HG02759 (cell line): Measurements from ENCODE around the gene NADSYN1.

ENCODE experiments used
- ATAC-seq: cut with Tn5 transposase; IDR thresholded peaks from one replicate; pipeline ENCODE4 v1.9.1; 2021; ENCODE audit warnings: mild to moderate bottlenecking, moderate library complexity; ENCODE audit not compliant: unreplicated experiment

NADSYN1 gene

DNA sequence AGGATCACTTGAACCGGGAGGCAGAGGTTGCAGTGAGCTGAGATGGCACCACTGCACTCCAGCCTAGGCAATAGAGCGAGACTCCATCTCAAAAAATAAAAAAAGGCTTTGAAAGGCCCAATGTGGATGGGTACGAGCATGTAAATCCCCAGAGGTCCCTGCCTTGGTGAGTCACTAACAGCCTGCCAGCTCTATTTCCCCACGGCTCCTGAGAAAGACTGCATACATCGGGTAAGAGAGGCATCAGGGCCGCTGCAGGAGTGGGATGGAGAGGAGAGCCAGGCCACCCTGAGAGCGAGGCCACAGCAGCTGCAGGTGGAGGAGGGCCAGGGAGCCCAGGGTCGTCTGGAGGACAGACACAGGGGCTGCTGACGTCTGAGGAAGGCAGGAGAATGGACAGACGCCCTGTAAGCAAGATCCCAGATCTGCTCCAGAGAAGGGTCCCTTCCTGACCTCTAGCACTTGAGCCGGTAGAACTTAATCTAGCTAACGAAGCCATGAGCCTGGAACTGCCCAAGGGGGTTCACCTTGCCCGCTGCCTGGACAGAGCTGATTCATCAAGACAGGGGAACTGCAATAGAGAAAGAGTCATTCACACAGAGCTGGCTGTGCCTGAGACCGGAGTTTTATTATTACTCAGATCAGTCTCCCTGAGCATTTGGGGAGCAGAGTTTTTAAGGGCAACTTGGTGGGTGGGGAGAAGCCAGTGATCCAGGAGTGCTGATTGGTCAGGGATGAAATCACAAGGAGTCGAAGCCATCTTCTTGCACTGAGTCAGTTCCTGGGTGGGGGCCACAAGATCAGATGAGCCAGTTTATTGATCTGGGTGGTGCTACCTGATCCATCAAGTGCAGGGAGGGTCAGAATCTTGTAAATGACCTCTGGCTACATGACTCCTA lies 90.1 kb downstream of the NADSYN1 start:
- ATAC-seq = no peak

DNA sequence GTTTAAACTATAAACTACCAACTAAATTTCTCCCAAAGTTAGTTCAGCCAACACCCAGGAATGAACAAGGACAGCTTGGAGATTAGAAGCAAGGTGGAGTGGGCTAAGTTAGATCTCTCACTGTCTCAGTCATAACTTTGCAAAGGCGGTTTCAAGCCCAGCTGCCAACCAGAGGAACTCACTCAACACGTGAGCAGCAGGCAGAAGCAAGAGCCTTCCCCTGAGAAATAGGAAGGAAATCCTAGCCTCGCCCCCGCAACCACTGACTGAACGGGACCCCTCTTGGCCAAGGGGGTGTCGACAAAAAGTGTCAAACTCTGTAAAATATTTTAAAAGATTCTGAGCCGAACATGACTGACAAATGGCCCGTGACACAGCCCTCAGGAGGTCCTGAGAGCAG lies 90.9 kb downstream of the NADSYN1 start:
- ATAC-seq = no peak

DNA sequence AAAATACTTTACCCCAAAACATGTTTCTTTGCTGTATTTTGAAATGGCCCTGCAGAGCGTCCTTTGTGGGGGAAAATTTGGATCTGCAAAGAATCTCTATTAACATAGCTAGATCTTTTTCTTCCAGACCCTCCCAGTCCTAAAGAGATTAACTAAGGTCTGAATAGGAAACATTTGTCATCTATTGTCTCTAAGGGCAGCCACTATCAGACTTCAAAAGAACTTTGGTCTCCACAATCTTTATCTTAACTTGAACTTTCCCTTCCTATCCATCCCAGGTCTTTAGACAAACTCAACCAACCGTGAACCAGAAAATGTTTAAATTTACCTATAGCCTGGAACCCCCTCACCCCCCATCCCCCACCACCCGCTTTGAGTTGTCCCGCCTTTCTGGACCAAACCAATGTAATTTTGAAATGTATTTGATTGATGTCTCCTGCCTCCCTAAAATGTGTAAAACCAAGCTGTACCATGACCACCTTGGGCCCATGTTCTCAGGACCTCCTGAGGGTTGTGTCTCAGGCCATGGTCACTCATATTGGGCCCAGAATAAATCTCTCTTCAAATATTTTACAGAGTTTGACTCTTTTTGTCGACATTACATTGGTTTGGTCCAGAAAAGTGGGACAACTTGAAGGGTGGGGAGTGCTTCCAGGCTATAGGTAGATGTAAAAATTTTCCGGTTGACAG lies 91.7 kb downstream of the NADSYN1 start:
- no peak for ATAC-seq

DNA sequence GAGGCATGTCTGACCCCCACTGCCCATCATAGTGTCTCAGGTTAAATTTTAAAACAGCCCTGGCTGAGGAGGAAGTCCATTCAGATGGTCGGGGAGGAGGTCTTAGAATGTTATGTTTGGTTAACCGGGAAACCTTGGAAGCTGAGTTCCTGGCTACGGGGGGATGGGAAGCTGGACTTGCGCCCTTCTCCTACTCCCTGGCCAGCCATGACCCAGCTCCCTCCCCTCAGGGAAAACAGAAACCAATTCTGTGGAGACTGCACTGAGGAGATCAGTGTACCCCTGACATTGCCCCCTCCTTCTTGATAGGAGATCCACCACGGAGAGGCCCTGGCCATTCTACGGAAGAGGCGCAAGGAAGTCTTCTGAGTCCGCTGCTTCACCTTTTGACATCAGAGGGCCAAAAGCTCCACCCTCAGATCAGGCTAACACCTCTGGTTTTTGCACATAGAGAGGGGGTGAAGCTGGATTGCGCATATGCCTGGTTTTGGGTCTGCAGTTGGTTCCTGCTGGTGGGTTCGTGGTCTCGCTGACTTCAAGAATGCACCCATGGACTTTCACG lies 92.5 kb downstream of the NADSYN1 start:
- ATAC-seq = no peak

DNA sequence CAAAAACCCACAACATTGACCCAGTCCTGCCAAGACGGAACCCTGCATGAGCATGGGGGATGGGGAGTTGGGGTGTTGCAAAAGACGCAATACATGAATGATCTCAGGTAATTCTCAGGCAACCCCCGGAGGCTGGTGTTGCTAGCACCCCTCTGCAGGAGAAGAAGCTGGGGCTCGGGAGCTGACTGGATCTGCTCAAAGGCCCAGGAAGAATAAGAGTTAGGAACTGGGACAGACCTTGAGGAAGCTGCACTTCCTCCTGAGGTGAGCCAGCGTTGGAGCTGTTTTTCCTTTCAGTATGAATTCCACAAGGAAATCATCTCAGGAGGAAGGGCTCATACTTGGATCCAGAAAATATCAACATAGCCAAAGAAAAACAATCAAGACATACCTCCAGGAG lies 95.1 kb downstream of the NADSYN1 start, which contains the start of gene KRTAP5-9:
Gene KRTAP5-9 (plus strand): TSS at position 301 of the 400 bp plus-strand sequence. CDS start 238 bp downstream, outside the sequence.
- no peak for ATAC-seq

DNA sequence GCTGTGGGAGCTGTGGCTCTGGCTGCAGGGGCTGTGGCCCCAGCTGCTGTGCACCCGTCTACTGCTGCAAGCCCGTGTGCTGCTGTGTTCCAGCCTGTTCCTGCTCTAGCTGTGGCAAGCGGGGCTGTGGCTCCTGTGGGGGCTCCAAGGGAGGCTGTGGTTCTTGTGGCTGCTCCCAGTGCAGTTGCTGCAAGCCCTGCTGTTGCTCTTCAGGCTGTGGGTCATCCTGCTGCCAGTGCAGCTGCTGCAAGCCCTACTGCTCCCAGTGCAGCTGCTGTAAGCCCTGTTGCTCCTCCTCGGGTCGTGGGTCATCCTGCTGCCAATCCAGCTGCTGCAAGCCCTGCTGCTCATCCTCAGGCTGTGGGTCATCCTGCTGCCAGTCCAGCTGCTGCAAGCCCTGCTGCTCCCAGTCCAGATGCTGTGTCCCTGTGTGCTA lies 95.7 kb downstream of the NADSYN1 start:
- no peak for ATAC-seq
